Measurements from ENCODE around the gene RPL34. TPM values are rescaled to one million over a fixed set of nuclear protein-coding genes. Genes with fewer than 3 reads are reported as not detected.

Gene RPL34
- total RNA-seq, 5 donors from 2014 or later (not counting 1 experiment from before 2014, with no cell fraction given): 2,434 to 3,142 (median 2,791) TPM

DNA sequence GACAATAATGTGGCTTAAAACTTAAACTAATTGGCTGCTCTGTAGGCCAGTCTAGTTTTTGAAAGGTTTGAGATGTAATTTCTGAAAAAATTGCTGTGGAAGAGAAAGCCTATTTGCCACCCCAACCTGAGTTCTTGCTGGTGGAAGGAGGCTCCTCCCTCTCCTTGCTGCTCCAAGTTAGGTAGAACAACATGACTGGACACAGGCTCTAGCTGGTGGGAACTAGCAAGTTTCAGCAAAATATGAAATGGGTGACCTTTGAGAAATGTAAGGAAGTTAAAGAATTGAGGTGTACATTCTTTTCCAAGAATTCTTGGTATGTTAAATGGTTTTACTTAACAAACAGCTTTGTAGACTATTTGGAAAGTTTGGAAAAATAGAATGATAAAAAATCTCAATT is 8.0 kb downstream of the RPL34 start:
- no peak overlapping the region for H3K4me3 ChIP-seq (ENCODE audit: control insufficient read depth in 1 of 2, extremely low read depth in 1 of 2, low read length in 1 of 2)
- peaks cover 13 to 18% (median 17%) of the 10 kb centered on the region in 3 donors for H3K4me1 Mint-ChIP-seq
- CTCF ChIA-PET: interaction anchor here in 1 of 2 donors (0.7 to 0.9 kb wide), 2 partner anchors 15 to 68 kb away, joined by 3 to 4 read pairs; no protein-coding TSS in a partner anchor
- peaks cover 3 to 85% of the 10 kb centered on the region in 2 donors for H3K36me3 ChIP-seq (ENCODE audit: control insufficient read depth in 2 of 2, extremely low read depth in 1 of 2, insufficient read depth in 1 of 2, low read length in 1 of 2)
- H3K27ac ChIP-seq (ENCODE audit: low read length): no peak overlapping the region
- ATAC-seq (replicated peaks in 1 of 4): no peak
- no peak for DNase-seq
- POLR2A ChIA-PET: no interaction called here
- no peak overlapping the region for H3K27ac Mint-ChIP-seq
- H3K9me3 ChIP-seq: no peaks in the 10 kb centered on the region
- H3K9me3 Mint-ChIP-seq: no peaks in the 10 kb centered on the region
- H3K4me3 Mint-ChIP-seq: no peak overlapping the region
- H3K27me3 Mint-ChIP-seq: no peaks in the 10 kb centered on the region
- peaks cover 44% of the 10 kb centered on the region for H3K36me3 Mint-ChIP-seq
- no peaks in the 10 kb centered on the region for H3K4me1 ChIP-seq (ENCODE audit: control insufficient read depth in 1 of 2, extremely low read depth in 1 of 2, insufficient read depth in 2 of 2, low read length in 2 of 2)
- H3K27me3 ChIP-seq (replicated peaks in 1 of 2; ENCODE audit: control insufficient read depth in 2 of 2, extremely low read depth in 1 of 2, insufficient read depth in 2 of 2, low read length in 1 of 2): no peaks in the 10 kb centered on the region

DNA sequence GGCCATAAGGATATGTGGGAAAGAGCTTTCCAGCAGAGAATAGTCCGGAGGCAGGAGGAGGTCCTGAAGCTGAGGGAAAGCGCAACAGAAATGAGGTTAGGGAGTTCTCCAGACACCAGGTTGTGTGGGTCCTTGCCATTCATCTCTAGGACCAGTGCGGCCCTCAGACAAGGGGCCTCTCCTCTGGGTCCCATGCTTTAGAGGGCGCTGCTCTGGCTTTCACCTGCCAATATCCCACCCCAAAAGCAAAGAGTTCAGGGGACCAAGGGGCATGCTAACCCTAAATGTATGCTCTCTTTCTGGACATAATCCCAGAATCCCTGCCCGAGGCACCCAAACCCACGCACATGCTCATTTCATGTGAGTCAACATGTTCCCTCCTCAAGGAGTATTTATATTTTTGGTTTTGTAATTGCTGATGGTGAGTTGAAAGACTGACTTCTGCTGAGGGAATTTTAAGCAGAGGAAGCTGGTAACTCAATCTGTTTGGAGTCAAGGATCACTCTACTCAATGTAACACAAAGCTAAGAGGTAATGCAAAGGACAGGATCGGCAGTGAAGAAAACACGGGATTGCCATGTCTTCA is 14.8 kb downstream of the RPL34 start:
- Histone ChIP-seq H3K27me3 (replicated peaks in 1 of 2; ENCODE audit: control insufficient read depth in 2 of 2, extremely low read depth in 1 of 2, insufficient read depth in 2 of 2, low read length in 1 of 2) (no peaks in the 10 kb centered on the region), H3K4me3 (ENCODE audit: control insufficient read depth in 1 of 2, extremely low read depth in 1 of 2, low read length in 1 of 2) (no peak overlapping the region), H3K36me3 (ENCODE audit: control insufficient read depth in 2 of 2, extremely low read depth in 1 of 2, insufficient read depth in 1 of 2, low read length in 1 of 2) (peaks cover 3 to 35% of the 10 kb centered on the region in 2 donors), H3K4me1 (ENCODE audit: control insufficient read depth in 1 of 2, extremely low read depth in 1 of 2, insufficient read depth in 2 of 2, low read length in 2 of 2) (no peaks in the 10 kb centered on the region), H3K9me3 (no peaks in the 10 kb centered on the region), H3K27ac (ENCODE audit: low read length) (no peak overlapping the region)
- no peak for ATAC-seq (replicated peaks in 1 of 4)
- CTCF ChIA-PET: interaction anchor here in 1 of 2 donors (0.7 kb wide), 1 partner anchor 431 kb away, joined by 5 read pairs; no protein-coding TSS in a partner anchor
- DNase-seq: no peak
- Mint-ChIP-seq H3K9me3 (no peaks in the 10 kb centered on the region), H3K27ac (peak overlapping the region; percentile 12 to 60), H3K4me1 (no peaks in the 10 kb centered on the region), H3K36me3 (peaks cover 26% of the 10 kb centered on the region), H3K27me3 (no peaks in the 10 kb centered on the region), H3K4me3 (no peak overlapping the region)
- POLR2A ChIA-PET: interaction anchor here in 1 of 2 donors (0.6 kb wide), 2 partner anchors 10 to 39 kb away, joined by 4 to 6 read pairs; no protein-coding TSS in a partner anchor
- 80% methylated on average over 5 of the region's 8 CpGs for WGBS (ENCODE audit: insufficient coverage)

DNA sequence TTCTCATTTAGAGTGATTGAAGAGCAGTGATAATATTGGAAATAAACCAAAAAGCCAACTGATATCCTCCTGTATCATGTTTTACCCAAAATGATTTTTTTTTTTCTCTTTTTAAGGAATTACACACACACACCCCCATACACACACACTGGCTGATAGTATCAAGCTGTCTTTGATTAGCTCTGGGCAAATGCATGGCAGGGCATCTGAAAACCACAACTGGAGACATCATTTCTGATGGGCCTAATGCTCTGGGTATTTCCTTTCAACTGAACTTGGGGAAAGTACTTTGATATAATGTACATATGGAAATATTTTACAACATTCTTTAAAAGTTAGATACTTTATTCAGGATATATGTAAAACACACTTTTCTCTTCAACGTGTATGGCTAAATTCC is 15.9 kb downstream of the RPL34 start:
- ATAC-seq (replicated peaks in 1 of 4): no peak
- WGBS (ENCODE audit: insufficient coverage): no CpG with 5 or more reads among the region's 1 CpG
- ChIA-PET CTCF (interaction anchor here in 1 of 2 donors (0.7 kb wide), 1 partner anchor 374 kb away, joined by 5 read pairs; no protein-coding TSS in a partner anchor), POLR2A (interaction anchor here in 1 of 2 donors (0.7 kb wide), 1 partner anchor 627 kb away, joined by 6 read pairs; no protein-coding TSS in a partner anchor)
- H3K4me3 ChIP-seq (ENCODE audit: control insufficient read depth in 1 of 2, extremely low read depth in 1 of 2, low read length in 1 of 2): no peak overlapping the region
- no peaks in the 10 kb centered on the region for H3K9me3 Mint-ChIP-seq
- H3K27ac ChIP-seq (ENCODE audit: low read length): no peak overlapping the region
- H3K4me1 Mint-ChIP-seq: no peaks in the 10 kb centered on the region
- H3K36me3 Mint-ChIP-seq: peaks cover 24% of the 10 kb centered on the region
- H3K4me1 ChIP-seq (ENCODE audit: control insufficient read depth in 1 of 2, extremely low read depth in 1 of 2, insufficient read depth in 2 of 2, low read length in 2 of 2): no peaks in the 10 kb centered on the region
- peaks cover 3 to 25% of the 10 kb centered on the region in 2 donors for H3K36me3 ChIP-seq (ENCODE audit: control insufficient read depth in 2 of 2, extremely low read depth in 1 of 2, insufficient read depth in 1 of 2, low read length in 1 of 2)
- no peaks in the 10 kb centered on the region for H3K27me3 ChIP-seq (replicated peaks in 1 of 2; ENCODE audit: control insufficient read depth in 2 of 2, extremely low read depth in 1 of 2, insufficient read depth in 2 of 2, low read length in 1 of 2)
- DNase-seq: no peak
- H3K9me3 ChIP-seq: no peaks in the 10 kb centered on the region
- no peaks in the 10 kb centered on the region for H3K27me3 Mint-ChIP-seq
- no peak overlapping the region for H3K4me3 Mint-ChIP-seq
- H3K27ac Mint-ChIP-seq: no peak overlapping the region

DNA sequence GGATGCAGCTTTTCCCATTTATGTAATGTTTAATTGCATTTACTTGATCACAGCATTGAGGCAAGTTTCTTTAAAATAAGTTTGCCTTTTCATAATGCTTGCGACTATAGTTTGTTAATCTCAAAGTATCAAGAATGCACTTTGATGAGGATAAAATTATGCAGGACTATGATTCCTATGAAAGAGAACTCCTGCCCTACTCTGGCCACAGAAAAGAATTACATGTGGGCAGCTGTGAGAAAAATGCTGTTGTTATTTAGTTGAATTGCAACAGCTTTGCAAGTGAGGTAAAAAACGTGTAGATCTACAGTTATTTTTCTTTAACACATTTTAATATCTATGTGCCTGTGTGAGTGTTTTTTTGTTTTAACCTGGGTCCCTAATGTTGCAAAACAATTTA is 17.5 kb downstream of the RPL34 start:
- Mint-ChIP-seq H3K4me1 (peaks cover 0 to 2% (median 0%) of the 10 kb centered on the region in 3 donors), H3K36me3 (peaks cover 19% of the 10 kb centered on the region), H3K9me3 (no peaks in the 10 kb centered on the region), H3K27me3 (no peaks in the 10 kb centered on the region), H3K4me3 (no peak overlapping the region), H3K27ac (no peak overlapping the region)
- WGBS (ENCODE audit: insufficient coverage): no CpG with 5 or more reads among the region's 2 CpGs
- DNase-seq (no peak), ATAC-seq (replicated peaks in 1 of 4) (no peak)
- CTCF ChIA-PET: interaction anchor here in 1 of 2 donors (1.0 kb wide), 1 partner anchor 619 kb away, joined by 5 read pairs; no protein-coding TSS in a partner anchor
- POLR2A ChIA-PET: interaction anchor here in 1 of 2 donors (0.9 kb wide), 1 partner anchor 18 kb away, joined by 3 read pairs; no protein-coding TSS in a partner anchor
- H3K27me3 ChIP-seq (replicated peaks in 1 of 2; ENCODE audit: control insufficient read depth in 2 of 2, extremely low read depth in 1 of 2, insufficient read depth in 2 of 2, low read length in 1 of 2): no peaks in the 10 kb centered on the region
- H3K36me3 ChIP-seq (ENCODE audit: control insufficient read depth in 2 of 2, extremely low read depth in 1 of 2, insufficient read depth in 1 of 2, low read length in 1 of 2): peaks cover 0 to 13% of the 10 kb centered on the region in 2 donors
- no peaks in the 10 kb centered on the region for H3K9me3 ChIP-seq
- H3K4me3 ChIP-seq (ENCODE audit: control insufficient read depth in 1 of 2, extremely low read depth in 1 of 2, low read length in 1 of 2): no peak overlapping the region
- no peak overlapping the region for H3K27ac ChIP-seq (ENCODE audit: low read length)
- H3K4me1 ChIP-seq (ENCODE audit: control insufficient read depth in 1 of 2, extremely low read depth in 1 of 2, insufficient read depth in 2 of 2, low read length in 2 of 2): no peaks in the 10 kb centered on the region

DNA sequence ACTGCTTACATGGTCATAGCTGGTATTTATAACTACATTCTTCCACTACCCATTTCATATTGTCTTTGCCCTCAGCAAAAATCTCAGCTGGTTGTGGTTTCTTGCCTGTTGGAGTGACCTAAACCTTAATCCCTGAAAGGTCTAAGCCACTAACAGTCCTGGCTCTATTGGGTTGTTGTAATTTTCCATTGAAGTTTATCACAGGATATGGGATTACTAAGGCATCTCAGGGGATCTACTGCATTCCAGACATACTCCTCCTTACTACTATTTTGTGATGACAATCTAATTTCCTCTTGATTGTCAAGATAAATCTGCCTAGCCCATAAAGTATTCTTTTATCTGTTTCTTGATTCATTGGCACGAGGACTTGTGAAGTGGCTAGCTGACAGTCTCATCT is 23.9 kb downstream of the RPL34 start:
- H3K27me3 Mint-ChIP-seq: no peaks in the 10 kb centered on the region
- H3K9me3 Mint-ChIP-seq: no peaks in the 10 kb centered on the region
- peaks cover 3 to 13% (median 9%) of the 10 kb centered on the region in 3 donors for H3K4me1 Mint-ChIP-seq
- peak overlapping the region in 1 of 2 donors; percentile 32 for H3K27ac Mint-ChIP-seq
- no peaks in the 10 kb centered on the region for H3K27me3 ChIP-seq (replicated peaks in 1 of 2; ENCODE audit: control insufficient read depth in 2 of 2, extremely low read depth in 1 of 2, insufficient read depth in 2 of 2, low read length in 1 of 2)
- no peak overlapping the region for H3K27ac ChIP-seq (ENCODE audit: low read length)
- WGBS (ENCODE audit: insufficient coverage): no CpG with 5 or more reads among the region's 1 CpG
- no peaks in the 10 kb centered on the region for H3K9me3 ChIP-seq
- ATAC-seq (replicated peaks in 1 of 4): no peak
- POLR2A ChIA-PET: interaction anchor here in 1 of 2 donors (0.6 to 0.7 kb wide), 2 partner anchors 24 to 506 kb away, joined by 3 read pairs; partner anchors contain the start of gene RPL34
- no peaks in the 10 kb centered on the region for H3K4me1 ChIP-seq (ENCODE audit: control insufficient read depth in 1 of 2, extremely low read depth in 1 of 2, insufficient read depth in 2 of 2, low read length in 2 of 2)
- CTCF ChIA-PET: interaction anchor here in 1 of 2 donors (0.6 to 1.0 kb wide), 2 partner anchors 11 to 1570 kb away, joined by 3 read pairs; no protein-coding TSS in a partner anchor
- DNase-seq: no peak
- no peaks in the 10 kb centered on the region for H3K36me3 ChIP-seq (ENCODE audit: control insufficient read depth in 2 of 2, extremely low read depth in 1 of 2, insufficient read depth in 1 of 2, low read length in 1 of 2)
- H3K4me3 Mint-ChIP-seq: no peak overlapping the region
- peaks cover 5% of the 10 kb centered on the region for H3K36me3 Mint-ChIP-seq
- H3K4me3 ChIP-seq (ENCODE audit: control insufficient read depth in 1 of 2, extremely low read depth in 1 of 2, low read length in 1 of 2): no peak overlapping the region

DNA sequence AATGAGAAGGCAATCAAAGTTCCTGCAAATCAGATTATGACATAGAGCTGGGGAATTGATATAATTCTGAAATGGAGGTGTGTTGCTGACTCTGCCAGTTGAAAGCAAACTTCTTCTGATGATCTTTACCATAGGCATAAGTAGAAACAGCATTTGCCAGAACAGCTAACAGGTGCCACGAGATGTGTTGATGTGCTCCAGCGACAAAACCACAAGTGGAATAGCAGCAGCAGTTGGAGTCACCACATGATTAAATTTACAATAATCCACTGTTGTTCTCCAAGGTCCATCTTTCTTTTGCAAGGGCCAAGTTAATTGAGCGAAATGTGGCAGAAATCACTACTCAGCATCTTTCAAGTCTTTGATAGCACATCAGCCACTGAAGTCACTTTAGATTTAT is 26.3 kb downstream of the RPL34 start:
- Mint-ChIP-seq H3K4me1 (peaks cover 19 to 30% (median 29%) of the 10 kb centered on the region in 3 donors), H3K27me3 (no peaks in the 10 kb centered on the region), H3K27ac (no peak overlapping the region), H3K9me3 (no peaks in the 10 kb centered on the region), H3K4me3 (no peak overlapping the region), H3K36me3 (no peaks in the 10 kb centered on the region)
- H3K27ac ChIP-seq (ENCODE audit: low read length): no peak overlapping the region
- no peaks in the 10 kb centered on the region for H3K9me3 ChIP-seq
- ChIA-PET CTCF (interaction anchor here in 1 of 2 donors (2.9 kb wide), 1 partner anchor 26 kb away, joined by 9 read pairs; the partner anchor contains the start of gene RPL34), POLR2A (no interaction called here)
- no peaks in the 10 kb centered on the region for H3K36me3 ChIP-seq (ENCODE audit: control insufficient read depth in 2 of 2, extremely low read depth in 1 of 2, insufficient read depth in 1 of 2, low read length in 1 of 2)
- H3K4me1 ChIP-seq (ENCODE audit: control insufficient read depth in 1 of 2, extremely low read depth in 1 of 2, insufficient read depth in 2 of 2, low read length in 2 of 2): peaks cover 7 to 10% of the 10 kb centered on the region in 2 experiments
- no peaks in the 10 kb centered on the region for H3K27me3 ChIP-seq (replicated peaks in 1 of 2; ENCODE audit: control insufficient read depth in 2 of 2, extremely low read depth in 1 of 2, insufficient read depth in 2 of 2, low read length in 1 of 2)
- ATAC-seq (replicated peaks in 1 of 4) (no peak), DNase-seq (no peak)
- WGBS (ENCODE audit: insufficient coverage): 50% methylated on average over 2 of the region's 3 CpGs
- H3K4me3 ChIP-seq (ENCODE audit: control insufficient read depth in 1 of 2, extremely low read depth in 1 of 2, low read length in 1 of 2): no peak overlapping the region

All from T-cell (primary cell).